ENCODE measurements around the gene EIF4EBP3.

GRCh38 chr5:140524003-140524402 lies 23.5 kb upstream of the EIF4EBP3 start:
- no peak for TF ChIP-seq MXI1 (IDR thresholded peaks at IDR 0.05; ENCODE audit: low read depth, low read length)
- TF ChIP-seq CTCF (IDR thresholded peaks at IDR 0.05), result no peak
- no peak for TF ChIP-seq RAD21 (IDR thresholded peaks at IDR 0.05; ENCODE audit: low read length)
- no peak for TF ChIP-seq EP300 (IDR thresholded peaks at IDR 0.05; ENCODE audit: borderline replicate concordance in 1 of 2, low read depth in 1 of 2, low read length in 1 of 2)
- no peak for TF ChIP-seq YY1 (IDR thresholded peaks at IDR 0.05; ENCODE audit: low read depth)
- TF ChIP-seq SMC3 (IDR thresholded peaks at IDR 0.05; ENCODE audit: low read depth, low read length), result no peak
- TF ChIP-seq CHD2 (IDR thresholded peaks at IDR 0.05; ENCODE audit: low read length, partially characterized antibody), result no peak
- TF ChIP-seq FOSL2 (IDR thresholded peaks at IDR 0.05; ENCODE audit: borderline replicate concordance, low read depth), result no peak
- TF ChIP-seq GABPA (IDR thresholded peaks at IDR 0.05; ENCODE audit: low read depth), result no peak
